Gastrocnemius medialis (tissue), 4 donors: Measurements from ENCODE around the gene PIWIL4. TPM values are rescaled to one million over a fixed set of nuclear protein-coding genes. Genes with fewer than 3 reads are reported as not detected.

ENCODE experiments used
- ATAC-seq, 2 donors: fragments of 150-250 bp; one replicate each; pipeline ENCODE4 v1.9.1; 2016
- DNase-seq, 2 donors: peaks; one replicate each; pipeline ENCODE4 v3.0.0-alpha.2; 2019
- H3K27ac ChIP-seq, 4 donors: fragments of 200-600 bp; sonication (generic); 1 replicate in 1 of 4; 2 replicates in 3 of 4; pipeline ENCODE4 v1.5.1; 2016 to 2018; ENCODE audit warnings: mild to moderate bottlenecking in 2 of 4, moderate library complexity in 1 of 4
- H3K27me3 ChIP-seq, 3 donors: fragments of 200-600 bp; sonication (generic) in 2 of 3; 1 replicate in 1 of 3; 2 replicates in 2 of 3; pipeline versions ENCODE4 v1.5.1 to v1.6.0; 2016 to 2019; ENCODE audit warnings: mild to moderate bottlenecking in 1 of 3, moderate library complexity in 1 of 3
- H3K36me3 ChIP-seq, 2 donors: fragments of 200-600 bp; sonication (generic) in 1 of 2; one replicate each; pipeline ENCODE4 v1.5.1; 2017 to 2018
- H3K4me1 ChIP-seq, 2 donors: fragments of 200-600 bp; sonication (generic) in 1 of 2; one replicate each; pipeline ENCODE4 v1.5.1; 2016 to 2017; ENCODE audit warnings: mild to moderate bottlenecking in 2 of 2
- H3K4me3 ChIP-seq, 4 donors: fragments of 200-600 bp; sonication (generic) in 3 of 4; 1 replicate in 1 of 4; 2 replicates in 3 of 4; pipeline ENCODE4 v1.5.1; 2016 to 2019; ENCODE audit warnings: mild to moderate bottlenecking in 2 of 4
- H3K9me3 ChIP-seq, 3 donors: fragments of 200-600 bp; sonication (generic) in 2 of 3; 1 replicate in 1 of 3; 2 replicates in 2 of 3; pipeline ENCODE4 v1.5.1; 2016 to 2019
- CTCF ChIP-seq, 5 experiments: fragments of 450-650 bp in 3 of 5; fragments of 200-600 bp in 2 of 5; sonication (generic) in 2 of 5; IDR thresholded peaks in 4 of 5; conservative IDR thresholded peaks in 1 of 5; 1 replicate in 4 of 5; 2 replicates in 1 of 5; pipeline ENCODE4 v1.5.1; 2016 to 2019; ENCODE audit warnings: antibody characterized with exemption in 5 of 5, mild to moderate bottlenecking in 3 of 5, moderate library complexity in 3 of 5
- POLR2A ChIP-seq, 2 donors: fragments of 450-650 bp; IDR thresholded peaks; one replicate each; pipeline ENCODE4 v1.6.1; 2017; ENCODE audit warnings: antibody characterized with exemption in 2 of 2, mild to moderate bottlenecking in 2 of 2, moderate library complexity in 2 of 2
- in situ Hi-C, 4 donors: fragments of 200-750 bp; cut with MboI; loops; one replicate each; pipeline versions ENCODE4 v1.15.0 to v1.8.0; 2017; ENCODE audit warnings: low sequenced_read_pairs in 4 of 4
- intact Hi-C: fragments of 100-400 bp; cut with DNase I; formaldehyde crosslinking; loops from one replicate; pipeline ENCODE4 v1.15.1; 2023; ENCODE audit warnings: low total_unique reads
- total RNA-seq, 4 donors: library from RNA; depleted of rRNA; stranded (reverse); fragments of >200 nt; gene quantifications; one replicate each; pipeline versions ENCODE4 v1.1.0 to v1.2.3, GENCODE V29; 2016

The PIWIL4 gene
- total RNA-seq, 4 donors from 2014 or later: 0.70 to 2.1 (median 1.3) TPM

GRCh38 chr11:94532211-94532610, 35.0 kb upstream of the PIWIL4 start:
- in situ Hi-C loops: no loop called here
- Histone ChIP-seq H3K36me3 (no peaks in the 10 kb centered on the region), H3K4me1 (no peaks in the 10 kb centered on the region), H3K27me3 (no peaks in the 10 kb centered on the region), H3K27ac (no peak overlapping the region), H3K4me3 (no peak overlapping the region), H3K9me3 (no peaks in the 10 kb centered on the region)
- intact Hi-C loops: no loop called here
- DNase-seq: no peak
- no peak for ATAC-seq
- no peak for TF ChIP-seq POLR2A (IDR thresholded peaks at IDR 0.05)
- no peak for TF ChIP-seq CTCF (IDR thresholded peaks at IDR 0.05 in 4 of 5, conservative IDR thresholded peaks at IDR 0.05 in 1 of 5)

- Histone ChIP-seq H3K36me3 (no peaks in the 10 kb centered on the region), H3K4me3 (no peak overlapping the region), H3K9me3 (no peaks in the 10 kb centered on the region), H3K27me3 (no peaks in the 10 kb centered on the region), H3K4me1 (no peaks in the 10 kb centered on the region), H3K27ac (no peak overlapping the region)
- in situ Hi-C loops: no loop called here
- no peak for ATAC-seq
- intact Hi-C loops: no loop called here
- no peak for DNase-seq
- TF ChIP-seq CTCF (IDR thresholded peaks at IDR 0.05 in 4 of 5, conservative IDR thresholded peaks at IDR 0.05 in 1 of 5) (no peak), POLR2A (IDR thresholded peaks at IDR 0.05) (no peak)
Observed at GRCh38 chr11:94533206-94533605, 34.0 kb upstream of the PIWIL4 start.

GRCh38 chr11:94533696-94534630, 33.2 kb upstream of the PIWIL4 start:
- DNase-seq: no peak
- Histone ChIP-seq H3K27me3 (no peaks in the 10 kb centered on the region), H3K9me3 (no peaks in the 10 kb centered on the region), H3K36me3 (no peaks in the 10 kb centered on the region), H3K27ac (no peak overlapping the region), H3K4me1 (no peaks in the 10 kb centered on the region), H3K4me3 (no peak overlapping the region)
- in situ Hi-C loops: no loop called here
- TF ChIP-seq CTCF (IDR thresholded peaks at IDR 0.05 in 4 of 5, conservative IDR thresholded peaks at IDR 0.05 in 1 of 5) (no peak), POLR2A (IDR thresholded peaks at IDR 0.05) (no peak)
- intact Hi-C loops: no loop called here
- no peak for ATAC-seq

GRCh38 chr11:94536386-94536785, 30.8 kb upstream of the PIWIL4 start:
- in situ Hi-C loops: no loop called here

More at GRCh38 chr11:94536386-94536785, 30.8 kb upstream of the PIWIL4 start:
- no peaks in the 10 kb centered on the region for H3K9me3 ChIP-seq
- no peaks in the 10 kb centered on the region for H3K4me1 ChIP-seq
- no peak for ATAC-seq
- DNase-seq: no peak
- TF ChIP-seq POLR2A (IDR thresholded peaks at IDR 0.05) (no peak), CTCF (IDR thresholded peaks at IDR 0.05 in 4 of 5, conservative IDR thresholded peaks at IDR 0.05 in 1 of 5) (no peak)
- no peak overlapping the region for H3K4me3 ChIP-seq
- no peak overlapping the region for H3K27ac ChIP-seq
- H3K36me3 ChIP-seq: no peaks in the 10 kb centered on the region
- intact Hi-C loops: no loop called here
- no peaks in the 10 kb centered on the region for H3K27me3 ChIP-seq
